GM19193 (cell line): ENCODE data around the gene KRT33A.
"Not testable (repeated sequence)": the region's sequence is repeated elsewhere in the genome, so short reads cannot be mapped to it uniquely, and the experiment has no call there.

Experiments used
- POLR2A ChIP-seq: IDR thresholded peaks from 4 replicates; pipeline ENCODE4 v1.6.1; 2011; ENCODE audit not compliant: insufficient read depth, insufficient read length; ENCODE audit errors: extremely low read depth

The KRT33A gene

GRCh38 chr17:41350381-41350878, at the start of gene KRT33A:
Gene KRT33A (minus strand): TSS chr17:41350828. CDS start chr17:41350767, 61 bp downstream.
- not testable (repeated sequence) for TF ChIP-seq POLR2A

GRCh38 chr17:41396996-41397660, 46.5 kb upstream of the KRT33A start, which contains the start of gene KRT31:
Gene KRT31 (minus strand): TSS chr17:41397608. CDS start chr17:41397539, 69 bp downstream.
- no peak for TF ChIP-seq POLR2A

- TF ChIP-seq POLR2A = no peak
These were observed 45.7 kb upstream of the KRT33A start for GRCh38 chr17:41396340-41396739.

DNA sequence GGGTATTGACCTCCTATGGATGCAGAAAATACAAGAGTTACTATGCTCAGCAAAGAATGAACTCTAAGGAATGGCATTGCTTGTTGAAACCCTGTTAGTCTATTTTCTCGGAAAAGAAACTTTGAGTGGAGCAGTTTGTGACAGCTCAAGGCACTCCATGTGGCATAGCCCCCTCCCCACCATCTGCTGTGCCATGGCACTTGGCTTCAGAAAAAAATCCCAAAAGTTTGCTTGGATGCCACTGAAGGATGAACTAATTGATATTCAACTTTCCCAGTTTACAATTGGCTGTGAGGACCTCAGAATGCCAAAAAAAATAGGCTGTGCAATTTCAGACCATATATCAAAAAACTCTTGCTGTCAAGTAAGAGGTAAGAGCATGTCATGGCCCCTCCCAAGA, 45.0 kb upstream of the KRT33A start:
- no peak for TF ChIP-seq POLR2A

- TF ChIP-seq POLR2A = no peak
These were observed 43.8 kb upstream of the KRT33A start for GRCh38 chr17:41394254-41394996.

GRCh38 chr17:41393826-41394225, 43.2 kb upstream of the KRT33A start:
- no peak for TF ChIP-seq POLR2A

DNA sequence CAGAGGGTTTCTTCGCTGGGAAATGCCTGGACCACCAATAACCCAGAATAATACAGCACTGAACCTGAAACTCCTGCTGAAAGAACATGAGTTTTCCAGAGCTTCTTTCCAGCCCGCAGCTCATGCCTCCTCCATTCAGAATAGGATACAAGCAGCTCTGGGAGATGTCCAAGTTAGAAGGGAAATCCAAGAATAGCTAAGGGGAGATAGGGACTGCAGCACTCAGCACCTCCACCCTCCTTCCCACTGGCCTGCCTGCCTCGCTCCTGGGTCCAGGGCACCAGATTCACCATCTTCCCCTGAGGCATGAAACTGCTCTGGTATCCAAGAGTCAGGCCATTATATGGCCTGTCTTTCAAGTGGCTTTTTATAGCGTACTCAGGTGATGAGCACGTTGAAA, 42.7 kb upstream of the KRT33A start:
- no peak for TF ChIP-seq POLR2A

GRCh38 chr17:41392278-41392677, 41.6 kb upstream of the KRT33A start:
- no peak for TF ChIP-seq POLR2A

DNA sequence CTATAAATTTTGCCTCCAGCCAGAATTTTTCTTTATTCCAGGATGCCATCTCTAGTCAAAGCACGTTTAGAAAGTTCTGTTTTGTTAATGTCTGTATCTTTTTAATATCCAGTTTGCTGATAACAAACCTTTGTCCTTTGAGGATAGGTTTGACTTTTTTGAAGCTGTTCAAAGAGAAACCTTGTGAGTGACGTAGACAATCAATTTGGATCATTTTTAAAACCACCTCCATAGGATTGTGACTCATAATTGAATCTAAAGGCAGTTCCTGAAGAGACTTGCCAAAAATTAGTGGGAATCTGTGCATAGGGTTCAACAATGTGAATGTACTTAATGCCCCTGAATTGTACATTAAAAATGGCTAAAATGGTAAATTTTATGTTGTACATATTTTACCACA, 40.9 kb upstream of the KRT33A start:
- TF ChIP-seq POLR2A = no peak

DNA sequence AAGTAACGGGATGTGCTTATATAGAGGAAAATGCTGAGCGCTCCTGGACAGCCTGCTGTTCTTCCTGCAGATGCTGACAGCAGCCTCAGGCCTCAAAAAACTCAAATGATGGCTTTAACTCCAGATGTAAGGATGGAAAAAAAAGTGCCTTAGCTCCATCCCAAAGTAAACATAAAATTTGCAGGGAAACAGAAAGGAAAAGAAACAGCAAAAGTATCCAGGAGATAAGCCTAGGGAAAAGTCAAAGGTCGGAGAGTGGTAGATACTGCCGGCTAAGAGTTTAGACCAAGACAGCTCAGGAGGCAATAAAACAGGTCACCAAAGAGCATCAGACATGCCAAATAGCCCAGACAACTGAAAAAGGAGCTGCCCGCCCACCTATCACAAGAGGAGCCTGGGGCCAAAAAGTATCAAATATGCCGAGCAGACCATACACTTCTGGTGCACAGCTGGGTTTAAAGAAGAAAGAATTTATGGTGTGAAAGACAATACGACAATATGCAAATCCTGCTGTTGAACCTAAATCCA, 39.8 kb upstream of the KRT33A start:
- TF ChIP-seq POLR2A = no peak

DNA sequence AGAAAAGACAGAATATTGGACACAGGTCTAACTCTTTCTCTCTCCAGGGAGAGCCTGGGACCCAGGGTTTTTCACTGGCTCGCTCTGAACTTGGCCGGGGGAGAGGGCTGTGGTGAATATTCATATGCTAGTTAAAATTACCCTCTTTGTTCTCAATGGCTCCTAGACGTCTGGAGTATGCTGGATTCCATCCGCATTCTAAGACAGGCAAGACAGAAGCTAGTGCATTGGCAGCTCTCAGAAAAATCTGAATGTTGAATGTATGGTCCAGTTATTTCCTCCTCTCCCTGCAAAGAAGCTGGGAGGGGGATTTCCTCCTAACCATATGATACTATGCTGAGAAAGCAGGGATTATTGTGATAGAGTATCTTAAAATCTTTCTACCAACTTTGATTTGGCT, 37.0 kb upstream of the KRT33A start:
- TF ChIP-seq POLR2A = no peak

DNA sequence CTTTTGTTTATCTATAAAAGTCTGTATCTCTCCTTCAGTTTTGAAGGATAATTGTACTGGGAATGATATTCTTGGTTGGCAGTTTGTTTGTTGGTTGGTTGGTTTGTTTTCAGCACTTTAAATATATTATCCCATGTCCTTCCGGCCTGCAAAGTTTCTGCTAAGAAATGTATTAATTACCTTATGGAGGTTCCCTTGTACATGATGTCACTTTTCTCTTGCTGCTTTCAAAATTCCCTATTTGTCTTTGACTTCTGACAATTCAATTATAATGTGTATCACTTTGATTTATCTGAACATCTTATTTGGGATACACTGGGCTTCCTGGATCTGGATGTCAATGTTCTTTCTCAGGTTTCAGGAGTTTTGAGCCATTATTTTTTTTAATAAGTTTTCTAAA, 35.6 kb upstream of the KRT33A start:
- no peak for TF ChIP-seq POLR2A

DNA sequence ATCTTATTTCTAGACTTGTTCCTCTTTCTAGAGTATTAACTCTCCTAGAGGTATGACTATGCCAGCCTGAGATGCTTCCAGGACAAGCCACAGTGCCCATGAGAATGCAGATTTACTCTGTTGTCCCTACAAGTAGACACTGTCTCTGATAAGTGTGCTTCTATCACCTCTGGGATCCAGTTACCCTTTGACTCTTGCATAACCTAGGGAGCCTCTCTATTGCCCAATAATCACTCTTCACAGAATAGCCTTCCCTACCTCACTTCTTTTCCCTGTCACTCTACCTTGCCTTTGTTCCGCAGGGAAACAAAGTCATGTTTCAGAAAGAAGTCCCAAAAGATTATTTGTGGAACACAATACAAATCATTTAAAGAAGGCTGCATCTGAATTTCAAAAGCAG, 33.1 kb upstream of the KRT33A start:
- TF ChIP-seq POLR2A = no peak

- TF ChIP-seq POLR2A = no peak
These were observed 31.8 kb upstream of the KRT33A start for GRCh38 chr17:41382394-41382793.

- TF ChIP-seq POLR2A = not testable (repeated sequence)
These were observed 31.3 kb upstream of the KRT33A start, which contains the start of gene KRT34 for GRCh38 chr17:41381943-41382342. Gene KRT34 (minus strand): TSS chr17:41382306. CDS start chr17:41382246, 60 bp downstream.
